Measurements from ENCODE around the gene OPHN1.
"Not testable (repeated sequence)": the region's sequence is repeated elsewhere in the genome, so short reads cannot be mapped to it uniquely, and the experiment has no call there.

The OPHN1 gene

GRCh38 chrX:68139791-68140190 is 293.5 kb downstream of the OPHN1 start:
- no peak for DNase-seq

GRCh38 chrX:68133181-68133580 is 300.1 kb downstream of the OPHN1 start:
- DNase-seq: no peak

GRCh38 chrX:68132749-68133148 is 300.5 kb downstream of the OPHN1 start:
- DNase-seq: no peak

- no peak for DNase-seq
These were observed 311.5 kb downstream of the OPHN1 start for GRCh38 chrX:68121835-68122234.

GRCh38 chrX:68121371-68121770 is 311.9 kb downstream of the OPHN1 start:
- no peak for DNase-seq

- DNase-seq: no peak
These were observed 317.9 kb downstream of the OPHN1 start for GRCh38 chrX:68115371-68115770.

- no peak for DNase-seq
These were observed 318.6 kb downstream of the OPHN1 start for GRCh38 chrX:68114573-68115129.

- DNase-seq: no peak
These were observed 319.3 kb downstream of the OPHN1 start for GRCh38 chrX:68113837-68114572.

GRCh38 chrX:68112321-68112720 is 321.0 kb downstream of the OPHN1 start:
- DNase-seq: no peak

- no peak for DNase-seq
These were observed 324.1 kb downstream of the OPHN1 start for GRCh38 chrX:68109162-68109561.

GRCh38 chrX:68098431-68098830 is 334.9 kb downstream of the OPHN1 start:
- no peak for DNase-seq

GRCh38 chrX:68090266-68090665 is 343.0 kb downstream of the OPHN1 start:
- DNase-seq: no peak

GRCh38 chrX:68087526-68087925 is 345.8 kb downstream of the OPHN1 start:
- DNase-seq: no peak

GRCh38 chrX:68086709-68087108 is 346.6 kb downstream of the OPHN1 start:
- DNase-seq: no peak

GRCh38 chrX:68084765-68085164 is 348.5 kb downstream of the OPHN1 start:
- no peak for DNase-seq

- no peak for DNase-seq
These were observed 349.8 kb downstream of the OPHN1 start for GRCh38 chrX:68083510-68083909.

- no peak for DNase-seq
These were observed 353.3 kb downstream of the OPHN1 start for GRCh38 chrX:68079961-68080360.

GRCh38 chrX:68078801-68079200 is 354.5 kb downstream of the OPHN1 start:
- DNase-seq: not testable (repeated sequence)

- DNase-seq: no peak
These were observed 355.9 kb downstream of the OPHN1 start for GRCh38 chrX:68077378-68077777.

GRCh38 chrX:68072041-68072440 is 361.3 kb downstream of the OPHN1 start:
- no peak for DNase-seq

GRCh38 chrX:68070119-68070518 is 363.2 kb downstream of the OPHN1 start:
- not testable (repeated sequence) for DNase-seq

- no peak for DNase-seq
These were observed 372.1 kb downstream of the OPHN1 start for GRCh38 chrX:68061206-68061535.

GRCh38 chrX:68060506-68061205 is 372.6 kb downstream of the OPHN1 start:
- no peak for DNase-seq

GRCh38 chrX:68059469-68059868 is 373.8 kb downstream of the OPHN1 start:
- no peak for DNase-seq

Data from activated effector memory CD4-positive, alpha-beta T cell treated with Interleukin-2 at 50 U/mL for 16 hours (primary cell).